GM19043 (cell line): ENCODE data around the gene KCNS3.

Experiments used
- ATAC-seq: cut with Tn5 transposase; IDR thresholded peaks from one replicate; pipeline ENCODE4 v1.9.1; 2021; ENCODE audit warnings: low read depth; ENCODE audit not compliant: unreplicated experiment

KCNS3 gene

GRCh38 chr2:17981936-17982335 lies 103.5 kb downstream of the KCNS3 start:
- ATAC-seq, result no peak
